Measurements from ENCODE around the gene DDX5.

DNA sequence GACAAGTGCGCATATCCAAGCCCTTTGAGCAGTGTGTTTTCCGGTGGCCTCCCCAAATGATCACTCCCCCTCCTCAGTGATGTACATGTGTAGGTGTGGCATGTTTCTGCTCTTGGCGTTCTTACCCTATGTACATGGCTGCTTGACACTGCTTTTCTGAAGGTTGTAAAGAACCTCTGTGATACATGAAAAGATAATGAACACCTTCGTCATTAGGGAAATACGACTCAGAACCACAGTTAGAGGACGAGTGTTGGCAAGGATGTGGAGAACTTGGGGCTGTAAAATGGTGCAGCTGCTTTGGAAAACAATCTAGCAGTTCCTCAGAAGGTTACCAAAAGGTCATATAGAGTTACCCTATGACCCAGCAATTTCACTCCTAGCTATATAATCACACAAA is 29.3 kb upstream of the DDX5 start:
- TF ChIP-seq EGR1 (IDR thresholded peaks at IDR 0.05; ENCODE audit: low read depth) (no peak), EZH2phosphoT487 (IDR thresholded peaks at IDR 0.05; ENCODE audit: borderline replicate concordance) (no peak), POLR2A (IDR thresholded peaks at IDR 0.05; ENCODE audit: borderline replicate concordance, extremely low read depth, insufficient read depth, insufficient read length) (no peak), EZH2 (IDR thresholded peaks at IDR 0.05) (no peak), FOSL1 (IDR thresholded peaks at IDR 0.05; ENCODE audit: low read depth) (no peak), YY1 (IDR thresholded peaks at IDR 0.05; ENCODE audit: extremely low read depth, insufficient replicate concordance, low read depth, low read length) (no peak), SP1 (IDR thresholded peaks at IDR 0.05; ENCODE audit: low read depth) (no peak), POLR2AphosphoS5 (IDR thresholded peaks at IDR 0.05; ENCODE audit: low read depth, low read length) (no peak)
- TF ChIP-seq, protein P1, sequence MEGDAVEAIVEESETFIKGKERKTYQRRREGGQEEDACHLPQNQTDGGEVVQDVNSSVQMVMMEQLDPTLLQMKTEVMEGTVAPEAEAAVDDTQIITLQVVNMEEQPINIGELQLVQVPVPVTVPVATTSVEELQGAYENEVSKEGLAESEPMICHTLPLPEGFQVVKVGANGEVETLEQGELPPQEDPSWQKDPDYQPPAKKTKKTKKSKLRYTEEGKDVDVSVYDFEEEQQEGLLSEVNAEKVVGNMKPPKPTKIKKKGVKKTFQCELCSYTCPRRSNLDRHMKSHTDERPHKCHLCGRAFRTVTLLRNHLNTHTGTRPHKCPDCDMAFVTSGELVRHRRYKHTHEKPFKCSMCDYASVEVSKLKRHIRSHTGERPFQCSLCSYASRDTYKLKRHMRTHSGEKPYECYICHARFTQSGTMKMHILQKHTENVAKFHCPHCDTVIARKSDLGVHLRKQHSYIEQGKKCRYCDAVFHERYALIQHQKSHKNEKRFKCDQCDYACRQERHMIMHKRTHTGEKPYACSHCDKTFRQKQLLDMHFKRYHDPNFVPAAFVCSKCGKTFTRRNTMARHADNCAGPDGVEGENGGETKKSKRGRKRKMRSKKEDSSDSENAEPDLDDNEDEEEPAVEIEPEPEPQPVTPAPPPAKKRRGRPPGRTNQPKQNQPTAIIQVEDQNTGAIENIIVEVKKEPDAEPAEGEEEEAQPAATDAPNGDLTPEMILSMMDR (IDR thresholded peaks at IDR 0.05 in 2 of 3, conservative IDR thresholded peaks at IDR 0.05 in 1 of 3; ENCODE audit: borderline replicate concordance in 1 of 3, insufficient read depth in 1 of 3, low read depth in 2 of 3, low read length in 2 of 3), result no peak
